NAMALWA (cell line): ENCODE data around the gene DEGS2.

Experiments used
- DNase-seq: peaks from one replicate; pipeline ENCODE4 v3.0.0-alpha.2; 2015; ENCODE audit warnings: low spot score

DEGS2 gene

GRCh38 chr14:100132161-100132902, 27.1 kb downstream of the DEGS2 start:
- DNase-seq = no peak

GRCh38 chr14:100131181-100131580, 28.3 kb downstream of the DEGS2 start:
- DNase-seq = no peak

- no peak for DNase-seq
These were observed 28.9 kb downstream of the DEGS2 start for GRCh38 chr14:100130521-100130920.

- no peak for DNase-seq
These were observed 30.3 kb downstream of the DEGS2 start for GRCh38 chr14:100129161-100129589.

GRCh38 chr14:100128688-100129087, 30.8 kb downstream of the DEGS2 start:
- no peak for DNase-seq

- DNase-seq = no peak
These were observed 31.5 kb downstream of the DEGS2 start for GRCh38 chr14:100127853-100128455.

GRCh38 chr14:100126401-100126800, 33.0 kb downstream of the DEGS2 start:
- no peak for DNase-seq

- DNase-seq = no peak
These were observed 34.8 kb downstream of the DEGS2 start for GRCh38 chr14:100124551-100125088.

GRCh38 chr14:100123618-100124017, 35.8 kb downstream of the DEGS2 start:
- no peak for DNase-seq

GRCh38 chr14:100122481-100123223, 36.8 kb downstream of the DEGS2 start:
- DNase-seq = no peak

- no peak for DNase-seq
These were observed 37.6 kb downstream of the DEGS2 start for GRCh38 chr14:100121643-100122480.

- no peak for DNase-seq
These were observed 38.7 kb downstream of the DEGS2 start for GRCh38 chr14:100120522-100121269.

GRCh38 chr14:100119251-100119650, 40.2 kb downstream of the DEGS2 start:
- no peak for DNase-seq

- no peak for DNase-seq
These were observed 40.9 kb downstream of the DEGS2 start for GRCh38 chr14:100118396-100119011.

GRCh38 chr14:100117633-100118395, 41.6 kb downstream of the DEGS2 start:
- no peak for DNase-seq

- DNase-seq = no peak
These were observed 42.4 kb downstream of the DEGS2 start for GRCh38 chr14:100117026-100117425.

GRCh38 chr14:100116134-100116533, 43.3 kb downstream of the DEGS2 start:
- no peak for DNase-seq

- DNase-seq = no peak
These were observed 43.7 kb downstream of the DEGS2 start for GRCh38 chr14:100115726-100116125.

- DNase-seq = no peak
These were observed 44.2 kb downstream of the DEGS2 start for GRCh38 chr14:100115236-100115635.
